Thymus (tissue), 14 donors: ENCODE results near the gene PRKX. TPM values are rescaled to one million over a fixed set of nuclear protein-coding genes. Genes with fewer than 3 reads are reported as not detected.
"Not testable (repeated sequence)": the region's sequence is repeated elsewhere in the genome, so short reads cannot be mapped to it uniquely, and the experiment has no call there.

Experiments used
- DNase-seq, 9 donors: peaks; one replicate each; pipeline ENCODE4 v3.0.0-alpha.2; 2013; ENCODE audit warnings: low spot score in 9 of 9, low read depth in 6 of 9, missing footprints in 1 of 9
- H3K27ac ChIP-seq, 2 donors: one replicate each; pipeline ENCODE4 v1.5.1; 2013; ENCODE audit warnings: control low read depth in 1 of 2, low read depth in 1 of 2, low read length in 1 of 2, mild to moderate bottlenecking in 1 of 2, moderate library complexity in 1 of 2
- H3K27me3 ChIP-seq, 2 donors: one replicate each; pipeline ENCODE4 v1.5.1; 2013; ENCODE audit warnings: low read length in 1 of 2; ENCODE audit not compliant: control insufficient read depth in 2 of 2, insufficient read depth in 1 of 2
- H3K36me3 ChIP-seq, 2 donors: one replicate each; pipeline ENCODE4 v1.5.1; 2013; ENCODE audit warnings: low read length in 1 of 2, mild to moderate bottlenecking in 1 of 2, moderate library complexity in 1 of 2; ENCODE audit not compliant: control insufficient read depth in 2 of 2, insufficient read depth in 2 of 2
- H3K4me1 ChIP-seq, 2 donors: one replicate each; pipeline ENCODE4 v1.5.1; 2013; ENCODE audit warnings: low read length in 2 of 2; ENCODE audit not compliant: control insufficient read depth in 2 of 2, insufficient read depth in 2 of 2
- H3K4me3 ChIP-seq, 2 donors: one replicate each; pipeline ENCODE4 v1.5.1; 2013; ENCODE audit warnings: low read length in 2 of 2, control low read depth in 1 of 2, mild to moderate bottlenecking in 1 of 2
- H3K9me3 ChIP-seq, 2 donors: one replicate each; pipeline ENCODE4 v1.5.1; 2013; ENCODE audit warnings: low read length in 1 of 2, mild to moderate bottlenecking in 1 of 2; ENCODE audit not compliant: control insufficient read depth in 2 of 2, insufficient read depth in 1 of 2
- WGBS: extraction: QIAGEN DNeasy Blood & Tissue Kit; methylation state at CpG from one replicate; pipeline ENCODE4 v1.1.7; 2013; 5-methylcytosine and 5-hydroxymethylcytosine counted together
- long read RNA-seq, 10 donors: transcript quantifications; one replicate each; lab custom pipeline, GENCODE V29; 2026
- polyA plus RNA-seq: library from polyadenylated mRNA; stranded (reverse); fragments of 200-250 nt; gene quantifications from one replicate; pipeline ENCODE4 v1.2.3, GENCODE V29; 2013
- total RNA-seq: library from RNA; stranded (reverse); fragments of 120-200 nt; gene quantifications from one replicate; pipeline ENCODE4 v1.2.4, GENCODE V29; 2013
- donor health status: healthy.

Gene PRKX
- total RNA-seq (14.2 TPM), polyA plus RNA-seq (8.6 TPM)
- long read RNA-seq, donor 1, full-length matches to known transcripts = 1 of 1 reads
- long read RNA-seq, donor 1, partial matches to known transcripts = 0 of 1 reads
- long read RNA-seq, donor 1, other reads (novel, unspliced or antisense) = 0 of 1 reads
- long read RNA-seq, donor 2, full-length matches to known transcripts = 7 of 7 reads
- long read RNA-seq, donor 2, partial matches to known transcripts = 0 of 7 reads
- long read RNA-seq, donor 2, other reads (novel, unspliced or antisense) = 0 of 7 reads
- long read RNA-seq, donor 3, full-length matches to known transcripts = 2 of 2 reads
- long read RNA-seq, donor 3, partial matches to known transcripts = 0 of 2 reads
- long read RNA-seq, donor 3, other reads (novel, unspliced or antisense) = 0 of 2 reads
- long read RNA-seq, donor 4, full-length matches to known transcripts = 2 of 2 reads
- long read RNA-seq, donor 4, partial matches to known transcripts = 0 of 2 reads
- long read RNA-seq, donor 4, other reads (novel, unspliced or antisense) = 0 of 2 reads
- long read RNA-seq, donor 5, full-length matches to known transcripts = 5 of 5 reads
- long read RNA-seq, donor 5, partial matches to known transcripts = 0 of 5 reads
- long read RNA-seq, donor 5, other reads (novel, unspliced or antisense) = 0 of 5 reads
- long read RNA-seq, donor 6, full-length matches to known transcripts = 1 of 1 reads
- long read RNA-seq, donor 6, partial matches to known transcripts = 0 of 1 reads
- long read RNA-seq, donor 6, other reads (novel, unspliced or antisense) = 0 of 1 reads
- long read RNA-seq, donor 7, full-length matches to known transcripts = 1 of 1 reads
- long read RNA-seq, donor 7, partial matches to known transcripts = 0 of 1 reads
- long read RNA-seq, donor 7, other reads (novel, unspliced or antisense) = 0 of 1 reads
- long read RNA-seq, donor 8, full-length matches to known transcripts = 1 of 1 reads
- long read RNA-seq, donor 8, partial matches to known transcripts = 0 of 1 reads
- long read RNA-seq, donor 8, other reads (novel, unspliced or antisense) = 0 of 1 reads
- long read RNA-seq, donor 9, full-length matches to known transcripts = 3 of 3 reads
- long read RNA-seq, donor 9, partial matches to known transcripts = 0 of 3 reads
- long read RNA-seq, donor 9, other reads (novel, unspliced or antisense) = 0 of 3 reads
- long read RNA-seq, donor 10, full-length matches to known transcripts = 1 of 1 reads
- long read RNA-seq, donor 10, partial matches to known transcripts = 0 of 1 reads
- long read RNA-seq, donor 10, other reads (novel, unspliced or antisense) = 0 of 1 reads

DNA sequence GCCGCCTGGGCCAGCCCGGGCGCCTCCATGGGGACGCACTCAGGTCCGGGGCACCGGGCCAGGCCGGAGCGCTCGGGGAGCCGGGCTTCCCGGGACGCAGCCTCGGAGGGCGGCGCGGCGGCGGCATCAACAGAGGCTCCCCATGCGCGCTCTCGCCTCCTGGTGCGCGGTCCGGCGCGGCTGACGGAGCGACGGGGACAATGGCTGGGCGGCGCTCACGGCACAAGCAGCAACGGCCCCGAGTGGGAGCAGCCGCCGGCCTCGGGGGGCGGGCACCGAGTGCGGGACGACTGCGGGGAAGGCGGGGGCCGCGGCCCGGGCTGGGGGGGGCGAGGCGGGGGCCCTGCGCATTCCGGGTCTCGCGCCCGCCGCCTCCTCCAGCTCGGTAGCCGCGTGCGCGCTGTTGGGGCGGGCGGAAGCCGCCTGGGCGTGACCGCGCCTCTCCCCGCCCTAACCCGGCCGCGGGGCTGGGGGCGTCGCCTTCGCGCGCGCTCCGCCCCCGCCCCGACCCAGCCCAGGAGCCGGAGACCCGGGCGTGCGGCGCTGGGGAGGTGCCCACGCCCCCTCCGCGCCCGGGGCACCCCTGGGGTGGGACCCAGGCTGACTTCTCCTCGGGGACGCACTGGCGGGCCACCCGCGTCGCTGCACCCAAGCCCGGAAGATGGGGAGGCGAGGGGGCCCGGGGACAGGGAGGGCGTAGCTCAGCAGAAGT is at the start of gene PRKX:
TSS of gene PRKX (minus strand) at position 425 of the 712 bp plus-strand sequence. CDS start at position 29, 396 bp downstream.
- H3K4me3 ChIP-seq = peak within 1 kb of the TSS; percentile 56 to 75
- no peaks in the 10 kb centered on the region for H3K36me3 ChIP-seq
- peaks cover 0 to 21% of the 10 kb centered on the region in 2 donors for H3K27me3 ChIP-seq
- DNase-seq = peak in 6 of 9 donors; percentile 46 to 89 (median 73)
- H3K27ac ChIP-seq = peak within 1 kb of the TSS in 1 of 2 donors; percentile 81
- peaks cover 0 to 16% of the 10 kb centered on the region in 2 donors for H3K4me1 ChIP-seq
- WGBS = under 1% methylated on average over 95 of the region's 97 CpGs
- no peaks in the 10 kb centered on the region for H3K9me3 ChIP-seq

- no peak for DNase-seq
- H3K27me3 ChIP-seq = no peaks in the 10 kb centered on the region
- H3K27ac ChIP-seq = no peak overlapping the region
- no peak overlapping the region for H3K4me3 ChIP-seq
- no peaks in the 10 kb centered on the region for H3K36me3 ChIP-seq
- 54% methylated on average over 2 of the region's 2 CpGs for WGBS
- H3K4me1 ChIP-seq = no peaks in the 10 kb centered on the region
- no peaks in the 10 kb centered on the region for H3K9me3 ChIP-seq
Measured at GRCh38 chrX:3763111-3763510, 49.7 kb upstream of the PRKX start.

DNA sequence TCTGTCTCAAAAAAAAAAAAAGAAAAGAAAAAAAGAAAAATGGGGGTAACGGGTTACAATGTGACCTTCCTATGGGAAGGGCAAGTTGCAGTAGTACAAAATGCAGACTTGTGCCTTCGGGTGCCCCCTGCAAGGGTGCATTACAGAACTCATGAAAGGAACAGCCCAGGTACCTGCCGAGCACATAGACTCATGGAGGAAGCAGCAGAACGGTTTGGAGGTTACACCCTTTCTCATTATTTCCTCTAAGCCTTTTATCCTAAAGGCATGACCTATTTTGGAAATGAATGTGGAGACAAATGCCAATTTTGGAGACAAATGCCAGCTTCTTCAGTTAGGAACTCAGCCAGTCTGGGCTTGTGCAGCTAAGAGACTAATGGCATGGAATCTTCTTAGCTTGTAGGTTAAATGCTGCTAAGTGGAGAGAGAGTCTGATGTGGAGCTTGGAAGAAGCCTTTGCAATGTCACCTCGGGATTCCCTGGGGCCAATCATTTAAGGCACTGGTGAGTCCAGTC is 44.1 kb upstream of the PRKX start:
- no peaks in the 10 kb centered on the region for H3K9me3 ChIP-seq
- H3K4me3 ChIP-seq = no peak overlapping the region
- no peak for DNase-seq
- no peak overlapping the region for H3K27ac ChIP-seq
- no peaks in the 10 kb centered on the region for H3K27me3 ChIP-seq
- no peaks in the 10 kb centered on the region for H3K36me3 ChIP-seq
- no peaks in the 10 kb centered on the region for H3K4me1 ChIP-seq
- WGBS = 84% methylated on average over 5 of the region's 5 CpGs

- H3K27ac ChIP-seq = no peak overlapping the region
- no peak overlapping the region for H3K4me3 ChIP-seq
- no peaks in the 10 kb centered on the region for H3K27me3 ChIP-seq
- no peaks in the 10 kb centered on the region for H3K9me3 ChIP-seq
- H3K4me1 ChIP-seq = no peaks in the 10 kb centered on the region
- H3K36me3 ChIP-seq = no peaks in the 10 kb centered on the region
- DNase-seq = no peak
- WGBS = 52% methylated on average over 3 of the region's 3 CpGs
Measured at GRCh38 chrX:3748052-3748559, 34.7 kb upstream of the PRKX start.

- H3K4me1 ChIP-seq = no peaks in the 10 kb centered on the region
- no peak overlapping the region for H3K4me3 ChIP-seq
- no peaks in the 10 kb centered on the region for H3K36me3 ChIP-seq
- 22% methylated on average over 8 of the region's 8 CpGs for WGBS
- no peak overlapping the region for H3K27ac ChIP-seq
- peaks cover 0 to 3% of the 10 kb centered on the region in 2 donors for H3K9me3 ChIP-seq
- no peaks in the 10 kb centered on the region for H3K27me3 ChIP-seq
- peak in 2 of 9 donors; percentile 1 to 18 for DNase-seq
Measured at GRCh38 chrX:3743801-3744439, 30.5 kb upstream of the PRKX start.

DNA sequence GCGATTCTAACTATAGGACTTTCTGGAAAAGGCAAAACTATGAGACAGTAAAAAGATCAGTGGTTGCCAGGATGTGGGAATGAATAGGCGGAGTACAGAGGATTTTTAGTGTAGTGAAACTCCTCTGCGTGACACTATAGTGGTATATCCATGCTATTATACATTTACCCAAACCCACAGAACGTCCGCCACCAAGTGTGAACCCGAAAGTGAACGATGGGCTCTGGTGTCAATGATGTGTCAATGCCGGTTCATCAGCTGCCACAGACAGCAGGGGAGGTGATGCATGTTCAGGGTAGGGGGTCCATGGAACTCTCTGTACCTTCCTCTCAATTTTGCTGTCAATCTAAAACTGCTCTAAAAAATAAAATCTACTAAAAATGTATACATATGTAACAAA is 27.5 kb upstream of the PRKX start:
- not testable (repeated sequence) for H3K27ac ChIP-seq, H3K4me1 ChIP-seq, H3K4me3 ChIP-seq, H3K27me3 ChIP-seq, H3K36me3 ChIP-seq, DNase-seq, H3K9me3 ChIP-seq
- 98% methylated on average over 8 of the region's 8 CpGs for WGBS

DNA sequence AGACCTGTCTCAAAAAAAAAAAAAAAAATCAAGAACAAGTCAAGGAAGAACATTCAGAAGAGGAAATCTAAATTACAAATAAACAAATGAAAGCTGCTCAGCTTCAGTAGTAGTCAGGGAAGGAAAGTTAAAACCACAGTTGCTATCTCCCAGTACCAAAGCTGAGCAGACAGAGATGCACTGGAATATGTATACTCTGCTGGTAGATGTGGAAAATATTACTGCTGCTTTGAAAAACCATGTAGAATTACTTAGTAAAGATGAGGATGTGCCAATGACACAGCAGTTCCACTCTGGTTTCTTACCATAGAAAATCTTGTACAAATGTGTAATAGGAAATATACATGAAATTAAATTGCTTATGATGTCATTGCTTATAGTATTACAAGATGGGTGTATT is 25.1 kb upstream of the PRKX start:
- Histone ChIP-seq H3K27me3 (no peaks in the 10 kb centered on the region), H3K9me3 (peaks cover 0 to 3% of the 10 kb centered on the region in 2 donors), H3K4me3 (no peak overlapping the region), H3K36me3 (no peaks in the 10 kb centered on the region), H3K27ac (no peak overlapping the region), H3K4me1 (no peaks in the 10 kb centered on the region)
- DNase-seq = no peak

DNA sequence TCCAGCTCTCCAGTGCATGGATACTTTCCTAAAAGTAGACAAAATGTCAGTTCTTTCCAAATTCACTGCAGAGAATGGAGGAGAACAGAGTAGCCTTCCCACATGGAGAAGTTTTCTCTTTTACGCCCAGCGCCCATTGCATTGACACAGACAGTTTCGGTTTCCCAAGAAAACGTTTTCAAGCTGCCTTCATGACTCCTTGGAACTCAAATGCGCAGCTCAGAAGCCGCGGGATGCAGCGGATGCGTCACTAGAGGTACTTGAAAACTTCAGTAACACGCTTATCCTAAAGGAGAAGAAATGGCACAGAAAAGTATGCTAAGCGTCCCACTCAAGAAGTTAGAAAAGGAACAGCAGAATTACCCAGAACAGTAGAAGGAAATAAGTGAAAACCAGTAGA is 23.1 kb upstream of the PRKX start:
- not testable (repeated sequence) for H3K36me3 ChIP-seq, H3K9me3 ChIP-seq, H3K4me1 ChIP-seq, H3K27ac ChIP-seq, H3K27me3 ChIP-seq, H3K4me3 ChIP-seq, DNase-seq
- 96% methylated on average over 11 of the region's 11 CpGs for WGBS
